ENCODE measurements around the gene GBGT1. TPM values are rescaled to one million over a fixed set of nuclear protein-coding genes. Genes with fewer than 3 reads are reported as not detected.

Gene GBGT1
- total and polyA plus RNA-seq, 9 of the 15 experiments (the other 6 are each of a cell fraction or from before 2014, with no cell fraction given), result 0.55 to 25.8 (median 13.7) TPM

- TF ChIP-seq ZNF511 (CRISPR knock-in tag; IDR thresholded peaks at IDR 0.05), result no peak
- TF ChIP-seq MTA2 (IDR thresholded peaks at IDR 0.05; ENCODE audit: low read depth), result no peak
- no peak for TF ChIP-seq E2F3 (CRISPR knock-in tag; IDR thresholded peaks at IDR 0.05)
- no peak for TF ChIP-seq SLC30A9 (CRISPR knock-in tag; IDR thresholded peaks at IDR 0.05)
- TF ChIP-seq KDM2B (CRISPR knock-in tag; IDR thresholded peaks at IDR 0.05), result 0 out of 2 replicates have a peak, but pooled peaks have one; percentile 36
- TF ChIP-seq ZNF174 (CRISPR knock-in tag; IDR thresholded peaks at IDR 0.05), result no peak
- TF ChIP-seq NFIC (IDR thresholded peaks at IDR 0.05), result no peak
- no peak for TF ChIP-seq NR0B1 (IDR thresholded peaks at IDR 0.05; ENCODE audit: partially characterized antibody)
- TF ChIP-seq PCBP1 (IDR thresholded peaks at IDR 0.05; ENCODE audit: low read depth, low read length, poor library complexity, severe bottlenecking), result no peak
- peak; percentile 58; the same call in 1 of the 2 replicates for TF ChIP-seq CTBP1 (IDR thresholded peaks at IDR 0.05; ENCODE audit: borderline replicate concordance)
- no peak for TF ChIP-seq MXD1 (CRISPR knock-in tag; IDR thresholded peaks at IDR 0.05; ENCODE audit: borderline replicate concordance, poor library complexity, severe bottlenecking)
- no peak for TF ChIP-seq ZNF449 (CRISPR knock-in tag; IDR thresholded peaks at IDR 0.05)
- no peak for TF ChIP-seq ATF1 (CRISPR knock-in tag; IDR thresholded peaks at IDR 0.05)
- peak; percentile 31 for TF ChIP-seq ATF1 (tag; IDR thresholded peaks at IDR 0.05)
- TF ChIP-seq NR4A1 (CRISPR knock-in tag; IDR thresholded peaks at IDR 0.05), result no peak
- TF ChIP-seq NR4A1 (tag; IDR thresholded peaks at IDR 0.05), result 0 out of 2 replicates have a peak, but pooled peaks have one; percentile 35
- TF ChIP-seq PKNOX1 (IDR thresholded peaks at IDR 0.05), result 0 out of 2 replicates have a peak, but pooled peaks have one; percentile 8
- TF ChIP-seq ZBTB2 (IDR thresholded peaks at IDR 0.05), result peak; percentile 53; the same call in 1 of the 2 replicates
- no peak for TF ChIP-seq ZNF274 (IDR thresholded peaks at IDR 0.05; ENCODE audit: borderline replicate concordance, low read depth, low read length)
- no peak for TF ChIP-seq SNAPC5 (CRISPR knock-in tag; IDR thresholded peaks at IDR 0.05)
These were observed 42.4 kb downstream of the GBGT1 start, which contains the start of gene RALGDS (continued) for GRCh38 chr9:133121198-133121914.

Measured in K562 (cell line).